GM18498 (cell line): ENCODE data around the gene LIPG.
"Not testable (repeated sequence)": the region's sequence is repeated elsewhere in the genome, so short reads cannot be mapped to it uniquely, and the experiment has no call there.

Experiments
- ATAC-seq: cut with Tn5 transposase; IDR thresholded peaks from one replicate; pipeline ENCODE4 v1.9.1; 2021; ENCODE audit warnings: mild to moderate bottlenecking, moderate library complexity; ENCODE audit not compliant: unreplicated experiment

The LIPG gene

DNA sequence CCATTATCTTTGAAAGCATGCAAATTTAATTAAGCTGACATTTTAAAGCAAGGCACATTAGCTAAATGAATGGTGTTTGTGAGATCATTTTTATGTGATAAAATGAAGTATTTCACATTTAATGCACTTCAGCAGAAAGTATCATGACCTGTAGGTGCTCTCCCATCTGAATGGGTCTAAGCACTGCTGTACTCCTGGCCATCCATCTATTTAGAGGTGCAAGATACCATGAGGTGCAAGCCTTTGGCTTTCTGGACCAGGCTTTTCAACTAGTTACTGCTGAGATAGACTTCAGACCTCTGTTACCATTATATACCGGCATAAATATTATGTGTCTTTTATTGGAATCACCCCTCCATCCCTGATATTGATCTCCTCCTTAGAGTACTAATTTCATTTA lies 15.6 kb upstream of the LIPG start:
- no peak for ATAC-seq

- ATAC-seq, result no peak
These were observed 15.1 kb upstream of the LIPG start for GRCh38 chr18:49546719-49547273.

- no peak for ATAC-seq
These were observed 14.2 kb upstream of the LIPG start for GRCh38 chr18:49547701-49548100.

DNA sequence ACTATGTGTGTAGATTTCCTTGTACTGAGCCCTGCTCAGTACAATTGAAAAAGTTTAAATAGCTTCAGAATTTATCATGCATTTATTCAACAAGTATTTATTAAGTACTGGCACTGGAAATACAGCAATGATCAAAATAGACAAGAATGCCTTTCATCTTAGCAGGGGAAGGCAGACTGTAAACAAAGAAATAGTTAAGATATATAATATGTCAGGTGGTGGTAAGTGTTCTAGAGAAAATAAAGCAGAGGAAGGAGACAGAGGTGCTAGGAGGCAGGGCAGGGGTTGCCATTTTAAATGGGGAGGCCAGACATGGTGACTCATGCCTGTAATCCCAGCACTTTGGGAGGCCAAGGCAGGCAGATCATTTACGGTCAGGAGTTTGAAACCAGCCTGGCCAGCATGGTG lies 13.6 kb upstream of the LIPG start:
- ATAC-seq, result no peak

- ATAC-seq, result no peak
These were observed 11.1 kb upstream of the LIPG start for GRCh38 chr18:49550621-49551339.

GRCh38 chr18:49553003-49553402 lies 8.9 kb upstream of the LIPG start:
- ATAC-seq, result no peak

- no peak for ATAC-seq
These were observed 6.2 kb upstream of the LIPG start for GRCh38 chr18:49555641-49556040.

GRCh38 chr18:49558356-49558755 lies 3.5 kb upstream of the LIPG start:
- no peak for ATAC-seq

DNA sequence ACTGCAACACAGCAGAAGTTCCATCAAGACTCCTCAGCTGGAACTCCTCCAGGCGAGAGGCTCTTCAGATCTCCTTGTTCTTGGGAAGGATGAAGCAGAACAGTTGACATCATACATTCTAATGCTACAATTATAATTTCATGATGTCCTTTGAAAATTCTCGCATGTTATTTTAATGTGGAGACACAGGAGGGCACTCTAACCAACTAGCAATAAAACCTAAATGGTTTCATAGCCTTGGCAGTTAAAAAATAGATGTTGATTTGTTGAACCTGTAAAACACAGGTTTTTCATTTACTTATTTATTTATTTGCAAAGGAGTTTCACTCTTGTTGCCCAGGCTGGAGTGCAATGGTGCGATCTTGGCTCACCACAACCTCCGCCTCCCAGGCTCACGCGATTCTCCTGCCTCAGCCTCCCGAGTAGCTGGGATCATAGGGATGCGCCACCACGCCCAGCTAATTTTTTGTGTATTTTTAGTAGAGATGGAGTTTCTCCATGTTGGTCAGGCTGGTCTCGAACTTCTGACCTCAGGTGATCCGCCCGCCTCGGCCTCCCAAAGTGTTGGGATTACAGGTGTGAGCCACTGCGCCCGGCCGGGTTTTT lies 2.4 kb upstream of the LIPG start:
- ATAC-seq, result not testable (repeated sequence)

DNA sequence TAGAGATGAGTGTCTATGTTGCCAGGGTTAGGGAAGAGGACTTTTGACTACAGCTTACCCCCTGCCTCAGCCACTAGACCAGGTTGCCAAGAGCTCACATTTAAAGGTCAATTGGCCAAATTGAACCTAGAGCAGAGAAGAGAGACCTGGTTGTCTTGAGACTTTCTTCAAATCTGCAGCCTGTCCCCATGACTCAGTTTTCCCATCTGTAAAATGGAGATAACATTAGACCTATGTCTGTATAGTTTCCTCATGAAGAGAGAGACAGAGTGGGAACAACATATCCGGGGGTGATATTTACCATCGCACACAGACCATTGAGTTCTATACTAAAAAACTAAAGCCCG lies 1.6 kb upstream of the LIPG start:
- no peak for ATAC-seq

DNA sequence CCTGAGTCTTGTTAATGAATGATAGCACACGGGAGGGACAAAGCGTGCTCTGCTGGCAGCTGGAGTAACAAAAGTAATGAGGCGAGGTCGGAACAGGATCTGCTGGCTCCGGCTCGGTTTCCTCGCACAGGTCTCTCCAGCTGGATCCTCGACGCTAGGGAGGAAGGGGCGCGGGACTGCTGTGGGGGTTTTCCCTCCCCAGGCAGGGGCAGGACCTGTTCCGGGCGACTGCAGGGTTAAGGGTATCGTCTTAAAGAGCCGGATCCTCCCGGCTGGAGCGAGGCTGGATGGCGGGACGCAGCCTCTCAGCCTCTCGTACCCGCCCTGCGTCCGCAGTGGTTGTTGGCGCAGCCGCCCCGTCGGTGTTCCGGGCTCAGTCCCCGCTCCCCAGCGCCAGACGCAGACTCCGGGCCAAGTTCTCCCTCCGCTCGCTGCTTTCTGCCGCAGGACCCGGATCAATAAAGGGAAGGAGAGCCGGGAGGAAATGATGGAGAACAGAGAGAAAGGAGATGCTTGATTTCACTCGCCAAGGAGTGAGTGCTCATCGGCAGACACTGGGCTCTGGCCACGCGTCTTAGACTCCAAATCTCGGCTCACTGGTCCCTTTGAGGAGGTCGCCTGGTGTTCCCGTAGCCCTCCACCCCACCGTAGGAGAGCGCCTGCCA lies 1.1 kb upstream of the LIPG start:
- ATAC-seq, result no peak

GRCh38 chr18:49562481-49563129 lies 748 bp downstream of the LIPG start:
- ATAC-seq, result no peak

DNA sequence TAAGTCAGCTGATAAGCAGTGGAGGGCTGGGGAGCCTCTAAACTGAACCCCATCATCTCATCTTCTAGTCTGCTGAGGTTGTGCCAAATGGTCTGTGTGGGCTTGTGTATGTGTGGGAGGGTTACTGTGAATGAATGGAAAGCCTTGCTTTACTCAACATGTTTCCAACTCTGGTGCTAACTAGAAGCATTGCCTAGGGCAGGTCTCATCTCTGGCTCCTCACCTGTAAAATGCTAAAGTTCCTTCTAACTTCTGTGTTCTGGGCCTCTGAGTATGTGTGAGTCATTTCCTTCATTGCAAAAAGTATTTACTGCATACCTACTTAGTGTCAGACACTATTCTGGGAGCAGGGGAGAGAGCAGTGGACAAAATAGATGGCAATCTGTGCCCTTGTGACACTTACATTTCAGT lies 1.3 kb downstream of the LIPG start:
- no peak for ATAC-seq

DNA sequence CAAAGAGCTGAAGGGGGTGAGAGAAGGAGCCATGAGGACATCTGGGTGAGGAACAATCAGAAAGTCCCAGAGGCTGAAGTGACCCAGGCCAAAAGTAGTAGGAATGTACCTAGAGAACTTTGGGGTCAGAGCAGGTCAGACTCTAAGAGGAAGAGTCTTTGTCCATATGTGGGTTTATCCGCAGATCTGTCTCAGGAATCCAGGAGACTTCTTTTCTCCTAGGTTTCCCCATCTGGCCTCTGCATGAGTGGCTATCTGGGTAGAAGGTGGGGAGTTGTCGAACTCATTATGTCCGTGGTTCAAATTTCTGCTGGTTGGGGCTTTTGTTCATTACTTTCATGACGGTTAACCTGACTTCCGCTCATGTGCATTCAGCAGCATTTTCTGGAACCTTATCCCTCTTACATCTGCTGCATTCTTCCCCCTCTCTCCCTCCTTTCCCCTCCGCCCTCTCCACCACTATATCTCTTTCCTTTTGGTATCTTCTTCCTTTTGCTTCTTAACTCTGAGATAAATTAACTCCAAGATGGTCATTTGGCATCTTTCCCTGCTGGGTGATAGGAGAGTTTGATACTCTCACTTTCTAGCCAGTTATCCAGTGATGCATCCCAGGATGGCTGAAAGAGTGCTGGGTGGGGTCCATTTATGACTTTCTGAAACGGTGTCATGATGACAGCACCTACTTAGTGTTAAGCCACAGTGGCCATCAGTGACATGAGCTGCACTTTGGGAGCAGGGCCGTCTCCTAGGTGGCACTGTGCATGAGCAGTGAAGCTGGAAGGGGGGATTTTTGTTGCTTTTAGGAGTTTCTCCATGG lies 2.1 kb downstream of the LIPG start:
- no peak for ATAC-seq

GRCh38 chr18:49564518-49564834 lies 2.6 kb downstream of the LIPG start:
- no peak for ATAC-seq

GRCh38 chr18:49565101-49565500 lies 3.2 kb downstream of the LIPG start:
- no peak for ATAC-seq

DNA sequence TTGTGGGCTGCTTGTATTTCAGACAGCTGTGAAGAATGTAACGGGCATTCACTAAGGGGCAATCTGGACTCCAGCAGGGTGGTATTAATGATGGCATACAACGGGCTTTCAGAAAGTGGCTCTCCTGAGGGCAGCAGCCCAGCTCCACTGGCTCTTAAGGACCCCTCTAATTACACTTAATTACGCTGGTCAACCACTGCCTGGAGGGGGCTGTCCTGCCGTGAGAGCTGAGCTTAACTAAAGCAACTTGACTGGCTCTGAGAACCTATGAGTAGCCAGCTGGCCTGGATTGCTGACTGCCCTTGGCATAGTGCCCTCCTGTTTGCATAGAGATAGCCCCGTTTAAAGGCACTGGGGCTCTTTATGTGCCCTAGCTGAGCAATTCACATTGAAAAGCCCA lies 3.8 kb downstream of the LIPG start:
- ATAC-seq, result no peak

GRCh38 chr18:49566217-49566770 lies 4.4 kb downstream of the LIPG start:
- ATAC-seq, result no peak

DNA sequence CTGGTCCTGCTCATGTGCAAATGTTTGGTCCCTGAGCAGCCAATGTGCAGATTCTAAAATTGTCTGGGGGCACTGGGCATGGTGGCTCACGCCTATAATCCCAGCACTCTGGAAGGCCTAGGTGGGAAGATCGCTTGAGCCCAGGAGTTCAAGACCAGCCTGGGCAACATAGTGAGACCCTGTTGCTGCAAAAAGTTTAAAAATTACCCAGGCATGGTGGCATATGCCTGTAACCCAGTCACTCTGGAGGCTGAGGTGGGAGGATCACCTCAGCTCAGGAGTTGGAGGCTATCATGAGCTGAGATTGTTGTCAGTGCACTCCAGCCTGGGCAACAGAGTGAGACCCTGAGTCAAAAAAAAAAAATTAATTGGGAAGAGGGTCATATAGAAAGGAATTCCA lies 5.1 kb downstream of the LIPG start:
- no peak for ATAC-seq

- no peak for ATAC-seq
These were observed 7.9 kb downstream of the LIPG start for GRCh38 chr18:49569724-49570123.

DNA sequence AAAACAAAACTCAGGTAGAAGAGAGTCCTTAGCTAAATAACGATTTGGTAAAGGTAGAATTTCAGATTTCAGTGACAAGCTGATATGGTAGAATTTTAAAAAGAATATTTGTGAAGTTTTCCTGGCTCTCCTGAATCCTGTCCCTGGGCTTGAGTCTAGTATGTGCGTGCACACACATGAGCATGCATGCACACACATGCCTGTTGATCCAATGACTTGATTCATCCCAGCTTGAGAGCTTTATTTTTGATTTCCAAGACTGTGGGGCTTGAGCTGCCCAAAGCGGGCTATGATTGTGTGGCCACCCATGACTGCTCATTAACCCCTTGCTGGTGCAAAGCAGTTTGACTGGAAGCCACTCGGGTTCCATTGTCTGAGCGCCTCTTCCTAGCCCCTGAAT lies 9.0 kb downstream of the LIPG start:
- no peak for ATAC-seq
